Activated naive CD4-positive, alpha-beta T cell treated with anti-CD3 and anti-CD28 coated beads, Interleukin-2, amount 10 ng/mL, durations not matched to agents 7 days and 5 days (primary cell): ENCODE results near the gene IL4R.
A peak's percentile ranks its signal among the peaks of the same experiment; 100 is the strongest.

Source experiments
- CTCF ChIA-PET: fragments of 350-600 bp; sonication (Branson Sonifier 250); formaldehyde crosslinking; loops from one replicate; lab custom pipeline; 2021; ENCODE audit warnings: antibody characterized with exemption; lab: Charles Lee
- DNase-seq: peaks from one replicate; pipeline ENCODE4 v3.0.0-alpha.2; 2020
- H3K27ac Mint-ChIP-seq: one replicate; pipeline ENCODE4 v1.8.0; 2021; ENCODE audit warnings: mild to moderate bottlenecking, moderate library complexity, mixed read lengths
- H3K27me3 Mint-ChIP-seq: one replicate; pipeline ENCODE4 v1.8.0; 2021; ENCODE audit warnings: mild to moderate bottlenecking, mixed read lengths
- H3K36me3 Mint-ChIP-seq: one replicate; pipeline ENCODE4 v1.8.0; 2021; ENCODE audit warnings: mixed read lengths
- H3K4me1 Mint-ChIP-seq: one replicate; pipeline ENCODE4 v1.8.0; 2021; ENCODE audit warnings: mixed read lengths
- H3K4me3 Mint-ChIP-seq: one replicate; pipeline ENCODE4 v1.8.0; 2021; ENCODE audit warnings: mild to moderate bottlenecking, moderate library complexity, mixed read lengths
- H3K9me3 Mint-ChIP-seq: one replicate; pipeline ENCODE4 v1.8.0; 2021; ENCODE audit warnings: mixed read lengths

Gene IL4R

GRCh38 chr16:27367461-27368357 lies 53.9 kb downstream of the IL4R start:
- peaks cover 80% of the 10 kb centered on the region for H3K4me1 Mint-ChIP-seq
- peak; percentile 92 for DNase-seq
- H3K27ac Mint-ChIP-seq, result peak overlapping the region; percentile 99
- no peaks in the 10 kb centered on the region for H3K27me3 Mint-ChIP-seq
- peaks cover 46% of the 10 kb centered on the region for H3K36me3 Mint-ChIP-seq
- H3K9me3 Mint-ChIP-seq, result peaks cover 16% of the 10 kb centered on the region
- CTCF ChIA-PET, result interaction anchor here (0.5 to 10.0 kb wide), 38 partner anchors 8 to 1609 kb away, joined by 3 to 122 read pairs (median 4); partner anchors contain the start of gene KDM8
- H3K4me3 Mint-ChIP-seq, result peak overlapping the region; percentile 50

DNA sequence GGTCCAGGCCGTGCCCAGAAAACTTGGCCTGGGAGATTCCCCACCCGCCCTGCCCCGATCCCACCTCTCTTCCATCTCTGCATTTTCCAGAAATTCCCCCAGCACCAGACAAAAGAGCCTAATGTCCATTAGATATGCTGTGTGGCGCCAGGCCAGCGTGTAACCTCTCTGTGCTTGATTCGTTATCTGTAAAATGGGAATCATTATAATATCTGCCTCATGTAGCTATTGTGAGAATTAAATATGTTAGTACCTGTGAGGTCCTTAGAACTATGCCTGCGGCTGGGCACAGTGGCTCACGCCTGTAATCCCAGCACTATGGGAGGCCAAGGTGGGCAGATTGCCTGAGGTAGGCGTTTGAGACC lies 54.6 kb downstream of the IL4R start:
- Mint-ChIP-seq H3K4me1 (peaks cover 80% of the 10 kb centered on the region), H3K36me3 (peaks cover 43% of the 10 kb centered on the region), H3K9me3 (peaks cover 16% of the 10 kb centered on the region), H3K4me3 (peak overlapping the region; percentile 50), H3K27ac (peak overlapping the region; percentile 99), H3K27me3 (no peaks in the 10 kb centered on the region)
- CTCF ChIA-PET, result interaction anchor here (0.5 to 10.0 kb wide), 30 partner anchors 10 to 1609 kb away, joined by 3 to 122 read pairs (median 4); no protein-coding TSS in a partner anchor
- DNase-seq, result no peak

GRCh38 chr16:27369806-27370205 lies 56.0 kb downstream of the IL4R start:
- Mint-ChIP-seq H3K9me3 (peaks cover 15% of the 10 kb centered on the region), H3K27ac (peak overlapping the region; percentile 99), H3K4me1 (peaks cover 65% of the 10 kb centered on the region), H3K36me3 (peaks cover 28% of the 10 kb centered on the region), H3K27me3 (no peaks in the 10 kb centered on the region), H3K4me3 (no peak overlapping the region)
- DNase-seq, result no peak
- CTCF ChIA-PET, result interaction anchor here (3.5 to 10.0 kb wide), 4 partner anchors 9 to 215 kb away, joined by 19 to 122 read pairs (median 56); no protein-coding TSS in a partner anchor

DNA sequence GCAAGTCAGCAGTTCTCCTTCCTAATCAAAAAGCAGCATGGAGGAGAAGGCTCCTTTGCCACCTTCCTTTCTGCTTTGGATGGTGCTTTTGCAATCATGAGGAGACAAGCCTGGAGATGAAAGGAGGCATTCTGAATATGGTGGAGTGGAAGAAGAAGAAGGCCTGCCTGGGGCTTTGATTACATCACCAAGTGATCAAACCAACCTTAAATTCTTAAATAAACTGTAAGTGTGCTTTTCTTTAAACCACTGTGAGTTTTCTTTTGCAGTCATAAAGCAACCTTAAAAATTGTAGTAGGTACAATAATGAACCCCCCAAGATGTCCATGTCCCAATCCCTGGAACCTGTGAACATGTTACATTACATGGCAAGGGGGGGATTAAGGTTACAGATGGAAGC lies 56.5 kb downstream of the IL4R start:
- H3K9me3 Mint-ChIP-seq, result peaks cover 14% of the 10 kb centered on the region
- CTCF ChIA-PET, result interaction anchor here (1.0 to 10.0 kb wide), 3 partner anchors 8 to 214 kb away, joined by 3 to 122 read pairs (median 19); no protein-coding TSS in a partner anchor
- H3K4me3 Mint-ChIP-seq, result no peak overlapping the region
- peak overlapping the region; percentile 99 for H3K27ac Mint-ChIP-seq
- peaks cover 23% of the 10 kb centered on the region for H3K36me3 Mint-ChIP-seq
- no peaks in the 10 kb centered on the region for H3K27me3 Mint-ChIP-seq
- peaks cover 60% of the 10 kb centered on the region for H3K4me1 Mint-ChIP-seq
- no peak for DNase-seq

GRCh38 chr16:27373312-27373711 lies 59.5 kb downstream of the IL4R start:
- Mint-ChIP-seq H3K36me3 (peaks cover 18% of the 10 kb centered on the region), H3K27ac (no peak overlapping the region), H3K9me3 (peaks cover 19% of the 10 kb centered on the region), H3K4me1 (peaks cover 48% of the 10 kb centered on the region), H3K27me3 (no peaks in the 10 kb centered on the region), H3K4me3 (no peak overlapping the region)
- CTCF ChIA-PET, result interaction anchor here (0.8 to 10.0 kb wide), 5 partner anchors 54 to 204 kb away, joined by 3 to 122 read pairs (median 6); no protein-coding TSS in a partner anchor
- no peak for DNase-seq

DNA sequence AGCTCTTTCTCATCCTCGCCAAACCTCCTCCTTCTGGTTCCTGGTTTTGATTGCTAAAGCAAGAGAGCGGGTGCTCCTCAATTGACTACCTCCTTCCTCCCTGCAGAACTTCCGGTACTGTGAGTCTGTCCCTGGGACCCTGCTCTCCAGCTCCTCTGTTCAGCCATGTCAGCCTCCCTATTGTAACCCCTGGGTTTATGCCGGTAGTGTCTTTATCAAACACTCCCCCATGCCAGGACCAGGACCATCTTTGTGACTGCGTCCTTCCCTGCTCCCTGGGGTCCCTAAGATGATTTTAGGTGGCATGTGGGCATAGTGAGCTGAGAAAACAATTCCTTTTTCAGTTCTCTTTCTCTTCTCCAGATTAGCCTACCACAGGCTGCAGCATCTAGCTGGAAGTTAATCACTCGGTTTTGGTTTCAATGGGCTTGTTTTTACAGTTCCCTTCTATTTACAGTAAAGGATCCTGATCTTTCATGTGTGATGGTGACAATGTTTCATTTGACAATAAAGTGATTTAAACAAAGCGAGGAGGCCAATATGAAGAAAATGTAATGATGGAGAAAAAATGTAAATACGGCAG lies 60.5 kb downstream of the IL4R start:
- Mint-ChIP-seq H3K36me3 (peaks cover 19% of the 10 kb centered on the region), H3K27ac (no peak overlapping the region), H3K9me3 (peaks cover 19% of the 10 kb centered on the region), H3K27me3 (no peaks in the 10 kb centered on the region), H3K4me1 (peaks cover 49% of the 10 kb centered on the region), H3K4me3 (no peak overlapping the region)
- CTCF ChIA-PET, result interaction anchor here (0.7 to 10.0 kb wide), 10 partner anchors 13 to 205 kb away, joined by 3 to 122 read pairs (median 4); partner anchors contain the start of gene NSMCE1
- no peak for DNase-seq

- Mint-ChIP-seq H3K36me3 (peaks cover 13% of the 10 kb centered on the region), H3K4me3 (no peak overlapping the region), H3K27me3 (no peaks in the 10 kb centered on the region), H3K9me3 (peaks cover 13% of the 10 kb centered on the region), H3K4me1 (peaks cover 49% of the 10 kb centered on the region), H3K27ac (no peak overlapping the region)
- CTCF ChIA-PET, result interaction anchor here (0.8 to 10.0 kb wide), 12 partner anchors 8 to 205 kb away, joined by 3 to 122 read pairs (median 4); partner anchors contain the start of gene NSMCE1
- DNase-seq, result peak; percentile 69
Observed at GRCh38 chr16:27374804-27375425, 61.1 kb downstream of the IL4R start.

DNA sequence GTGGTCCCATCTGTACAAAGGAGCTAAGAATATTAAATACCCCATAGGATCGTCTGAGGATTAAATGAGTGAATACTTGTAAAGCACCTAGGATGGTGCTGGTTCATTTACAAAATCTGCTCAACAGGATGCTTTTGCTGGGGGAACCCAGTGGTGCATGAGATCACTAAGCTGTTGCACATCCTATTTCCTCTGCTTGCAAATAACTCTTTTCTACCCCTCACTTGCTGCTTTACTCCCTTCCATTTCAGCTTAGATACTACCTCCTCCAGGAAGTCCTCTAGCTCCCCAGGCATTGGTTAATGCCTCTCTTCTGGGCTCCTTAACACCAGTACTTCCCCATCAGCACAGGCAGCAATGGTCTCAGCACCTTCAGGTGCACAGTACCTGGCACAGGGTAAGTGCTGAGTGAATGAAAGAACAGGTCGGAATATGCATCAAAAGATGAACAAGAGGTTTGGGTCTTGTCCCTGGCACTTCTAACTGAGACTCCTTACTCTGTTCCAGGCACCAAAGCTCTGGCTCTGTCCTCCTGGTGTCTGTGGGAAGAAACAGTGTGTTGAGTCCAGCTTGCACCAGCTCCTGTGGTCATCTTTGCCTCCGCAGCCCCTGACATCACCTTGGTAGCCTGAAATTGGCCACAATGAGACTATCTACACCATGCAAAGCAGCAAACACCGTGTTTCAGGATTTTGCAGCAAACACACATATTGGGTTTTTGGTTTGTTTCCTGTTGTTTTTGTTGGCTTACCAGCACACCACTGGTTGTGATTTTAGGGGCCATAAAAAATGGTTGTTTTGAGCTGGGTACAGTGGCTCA lies 64.1 kb downstream of the IL4R start:
- DNase-seq, result peak; percentile 46
- Mint-ChIP-seq H3K4me3 (peak overlapping the region; percentile 25), H3K27ac (peak overlapping the region; percentile 95), H3K36me3 (peaks cover 3% of the 10 kb centered on the region), H3K27me3 (no peaks in the 10 kb centered on the region), H3K4me1 (peaks cover 51% of the 10 kb centered on the region), H3K9me3 (peaks cover 9% of the 10 kb centered on the region)
- CTCF ChIA-PET, result interaction anchor here (1.1 to 3.1 kb wide), 9 partner anchors 9 to 222 kb away, joined by 3 to 19 read pairs (median 8); partner anchors contain the start of gene IL21R

GRCh38 chr16:27378871-27379481 lies 65.2 kb downstream of the IL4R start:
- peaks cover 13% of the 10 kb centered on the region for H3K9me3 Mint-ChIP-seq
- H3K4me3 Mint-ChIP-seq, result no peak overlapping the region
- DNase-seq, result peak; percentile 54
- H3K36me3 Mint-ChIP-seq, result peaks cover 3% of the 10 kb centered on the region
- CTCF ChIA-PET, result interaction anchor here (0.6 to 3.1 kb wide), 7 partner anchors 8 to 209 kb away, joined by 3 to 19 read pairs (median 9); partner anchors contain the start of gene IL21R
- peak overlapping the region; percentile 95 for H3K27ac Mint-ChIP-seq
- H3K27me3 Mint-ChIP-seq, result no peaks in the 10 kb centered on the region
- peaks cover 51% of the 10 kb centered on the region for H3K4me1 Mint-ChIP-seq

GRCh38 chr16:27379919-27380318 lies 66.1 kb downstream of the IL4R start:
- peaks cover 10% of the 10 kb centered on the region for H3K36me3 Mint-ChIP-seq
- no peak overlapping the region for H3K27ac Mint-ChIP-seq
- H3K9me3 Mint-ChIP-seq, result peaks cover 23% of the 10 kb centered on the region
- CTCF ChIA-PET, result interaction anchor here (3.1 kb wide), 1 partner anchor 11 kb away, joined by 19 read pairs; no protein-coding TSS in a partner anchor
- no peaks in the 10 kb centered on the region for H3K27me3 Mint-ChIP-seq
- H3K4me1 Mint-ChIP-seq, result peaks cover 53% of the 10 kb centered on the region
- no peak overlapping the region for H3K4me3 Mint-ChIP-seq
- no peak for DNase-seq

DNA sequence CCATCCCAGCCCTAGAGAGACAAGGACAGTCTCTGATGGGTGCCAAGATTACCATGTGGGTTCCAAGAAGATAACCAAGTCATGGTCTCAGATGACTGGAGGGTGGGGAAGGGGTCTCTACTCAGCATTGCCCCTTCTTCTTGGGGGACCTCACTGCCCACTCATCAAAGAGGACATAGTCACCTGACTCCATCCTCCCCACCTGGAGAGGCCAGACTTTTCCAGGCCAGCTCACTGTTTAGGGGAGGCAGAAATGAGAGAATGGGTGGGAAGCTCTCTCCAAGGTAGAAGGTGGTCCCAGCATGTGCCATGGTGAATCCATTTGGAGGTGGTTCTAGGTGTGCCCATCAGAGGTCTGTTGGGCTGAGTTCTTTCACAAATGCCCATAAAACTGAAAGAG lies 67.5 kb downstream of the IL4R start:
- H3K27ac Mint-ChIP-seq, result no peak overlapping the region
- H3K27me3 Mint-ChIP-seq, result no peaks in the 10 kb centered on the region
- H3K9me3 Mint-ChIP-seq, result peaks cover 24% of the 10 kb centered on the region
- H3K36me3 Mint-ChIP-seq, result peaks cover 10% of the 10 kb centered on the region
- no peak overlapping the region for H3K4me3 Mint-ChIP-seq
- H3K4me1 Mint-ChIP-seq, result peaks cover 52% of the 10 kb centered on the region
- DNase-seq, result no peak
- CTCF ChIA-PET, result no interaction called here

GRCh38 chr16:27381974-27382855 lies 68.4 kb downstream of the IL4R start:
- no peaks in the 10 kb centered on the region for H3K27me3 Mint-ChIP-seq
- no peak for DNase-seq
- H3K36me3 Mint-ChIP-seq, result peaks cover 10% of the 10 kb centered on the region
- H3K27ac Mint-ChIP-seq, result peak overlapping the region; percentile 29
- no peak overlapping the region for H3K4me3 Mint-ChIP-seq
- peaks cover 45% of the 10 kb centered on the region for H3K4me1 Mint-ChIP-seq
- CTCF ChIA-PET, result no interaction called here
- H3K9me3 Mint-ChIP-seq, result peaks cover 24% of the 10 kb centered on the region
